Gastrocnemius medialis (tissue), 4 donors: ENCODE results near the gene RNF148.

ENCODE experiments used
- CTCF ChIP-seq, 5 experiments: fragments of 450-650 bp in 3 of 5; fragments of 200-600 bp in 2 of 5; sonication (generic) in 2 of 5; IDR thresholded peaks in 4 of 5; conservative IDR thresholded peaks in 1 of 5; 1 replicate in 4 of 5; 2 replicates in 1 of 5; pipeline ENCODE4 v1.5.1; 2016 to 2019; ENCODE audit warnings: antibody characterized with exemption in 5 of 5, mild to moderate bottlenecking in 3 of 5, moderate library complexity in 3 of 5
- POLR2A ChIP-seq, 2 donors: fragments of 450-650 bp; IDR thresholded peaks; one replicate each; pipeline ENCODE4 v1.6.1; 2017; ENCODE audit warnings: antibody characterized with exemption in 2 of 2, mild to moderate bottlenecking in 2 of 2, moderate library complexity in 2 of 2

- TF ChIP-seq POLR2A (IDR thresholded peaks at IDR 0.05) (no peak), CTCF (IDR thresholded peaks at IDR 0.05 in 4 of 5, conservative IDR thresholded peaks at IDR 0.05 in 1 of 5) (no peak)
Measured at GRCh38 chr7:122653685-122654084, 49.0 kb downstream of the RNF148 start.
